H1 (cell line): ENCODE results near the gene SPP1. TPM values are rescaled to one million over a fixed set of nuclear protein-coding genes. Genes with fewer than 3 reads are reported as not detected.

ENCODE experiments used
- KDM1A ChIP-seq: fragments of 200-600, 300-600 bp; sonication (generic); IDR thresholded peaks from 2 replicates; pipeline ENCODE4 v1.7.1; 2016; ENCODE audit warnings: mild to moderate bottlenecking, low read length, borderline replicate concordance
- NANOG ChIP-seq: IDR thresholded peaks from 2 replicates; pipeline ENCODE4 v1.6.1; 2011; ENCODE audit warnings: low read length, low read depth, mild to moderate bottlenecking, inconsistent platforms; ENCODE audit not compliant: insufficient read depth, poor library complexity, severe bottlenecking
- polyA plus RNA-seq, 7 experiments: library from polyadenylated mRNA; depleted of rRNA in 3 of 7; stranded (reverse) in 5 of 7; unstranded in 2 of 7; fragments of >200 nt in 5 of 7; fragments of 200-250 nt in 2 of 7; gene quantifications; 1 replicate in 5 of 7; 2 replicates in 1 of 7; 4 replicates in 1 of 7; pipeline versions ENCODE4 v1.2.1 to v1.2.3, GENCODE V29; 2011 to 2013; ENCODE audit warnings: missing spikeins in 2 of 7, mixed read lengths in 2 of 7
- total RNA-seq: library from RNA; stranded (reverse); fragmentation: NEBNext Ultra II Directional; extraction: Animal tissue kit (Norgen Biotek cat#: 25700); gene quantifications from 2 replicates; pipeline ENCODE4 v1.2.1, GENCODE V29; 2021
- TF ChIP-seq, protein P1 (sequence below): fragments of 300-600 bp; sonication (generic); IDR thresholded peaks from 2 replicates; pipeline ENCODE4 v1.7.1; 2012; ENCODE audit warnings: low read length, moderate library complexity, mild to moderate bottlenecking, inconsistent platforms; ENCODE audit not compliant: insufficient replicate concordance

Gene SPP1
- total and polyA plus RNA-seq, 2 of the 8 experiments (the other 6 are each of a cell fraction or from before 2014, with no cell fraction given): 13.7 to 26.5 TPM

GRCh38 chr4:88008743-88009171 is 33.2 kb downstream of the SPP1 start (continued):
- TF ChIP-seq NANOG (no peak), KDM1A (no peak)
- TF ChIP-seq, protein P1, sequence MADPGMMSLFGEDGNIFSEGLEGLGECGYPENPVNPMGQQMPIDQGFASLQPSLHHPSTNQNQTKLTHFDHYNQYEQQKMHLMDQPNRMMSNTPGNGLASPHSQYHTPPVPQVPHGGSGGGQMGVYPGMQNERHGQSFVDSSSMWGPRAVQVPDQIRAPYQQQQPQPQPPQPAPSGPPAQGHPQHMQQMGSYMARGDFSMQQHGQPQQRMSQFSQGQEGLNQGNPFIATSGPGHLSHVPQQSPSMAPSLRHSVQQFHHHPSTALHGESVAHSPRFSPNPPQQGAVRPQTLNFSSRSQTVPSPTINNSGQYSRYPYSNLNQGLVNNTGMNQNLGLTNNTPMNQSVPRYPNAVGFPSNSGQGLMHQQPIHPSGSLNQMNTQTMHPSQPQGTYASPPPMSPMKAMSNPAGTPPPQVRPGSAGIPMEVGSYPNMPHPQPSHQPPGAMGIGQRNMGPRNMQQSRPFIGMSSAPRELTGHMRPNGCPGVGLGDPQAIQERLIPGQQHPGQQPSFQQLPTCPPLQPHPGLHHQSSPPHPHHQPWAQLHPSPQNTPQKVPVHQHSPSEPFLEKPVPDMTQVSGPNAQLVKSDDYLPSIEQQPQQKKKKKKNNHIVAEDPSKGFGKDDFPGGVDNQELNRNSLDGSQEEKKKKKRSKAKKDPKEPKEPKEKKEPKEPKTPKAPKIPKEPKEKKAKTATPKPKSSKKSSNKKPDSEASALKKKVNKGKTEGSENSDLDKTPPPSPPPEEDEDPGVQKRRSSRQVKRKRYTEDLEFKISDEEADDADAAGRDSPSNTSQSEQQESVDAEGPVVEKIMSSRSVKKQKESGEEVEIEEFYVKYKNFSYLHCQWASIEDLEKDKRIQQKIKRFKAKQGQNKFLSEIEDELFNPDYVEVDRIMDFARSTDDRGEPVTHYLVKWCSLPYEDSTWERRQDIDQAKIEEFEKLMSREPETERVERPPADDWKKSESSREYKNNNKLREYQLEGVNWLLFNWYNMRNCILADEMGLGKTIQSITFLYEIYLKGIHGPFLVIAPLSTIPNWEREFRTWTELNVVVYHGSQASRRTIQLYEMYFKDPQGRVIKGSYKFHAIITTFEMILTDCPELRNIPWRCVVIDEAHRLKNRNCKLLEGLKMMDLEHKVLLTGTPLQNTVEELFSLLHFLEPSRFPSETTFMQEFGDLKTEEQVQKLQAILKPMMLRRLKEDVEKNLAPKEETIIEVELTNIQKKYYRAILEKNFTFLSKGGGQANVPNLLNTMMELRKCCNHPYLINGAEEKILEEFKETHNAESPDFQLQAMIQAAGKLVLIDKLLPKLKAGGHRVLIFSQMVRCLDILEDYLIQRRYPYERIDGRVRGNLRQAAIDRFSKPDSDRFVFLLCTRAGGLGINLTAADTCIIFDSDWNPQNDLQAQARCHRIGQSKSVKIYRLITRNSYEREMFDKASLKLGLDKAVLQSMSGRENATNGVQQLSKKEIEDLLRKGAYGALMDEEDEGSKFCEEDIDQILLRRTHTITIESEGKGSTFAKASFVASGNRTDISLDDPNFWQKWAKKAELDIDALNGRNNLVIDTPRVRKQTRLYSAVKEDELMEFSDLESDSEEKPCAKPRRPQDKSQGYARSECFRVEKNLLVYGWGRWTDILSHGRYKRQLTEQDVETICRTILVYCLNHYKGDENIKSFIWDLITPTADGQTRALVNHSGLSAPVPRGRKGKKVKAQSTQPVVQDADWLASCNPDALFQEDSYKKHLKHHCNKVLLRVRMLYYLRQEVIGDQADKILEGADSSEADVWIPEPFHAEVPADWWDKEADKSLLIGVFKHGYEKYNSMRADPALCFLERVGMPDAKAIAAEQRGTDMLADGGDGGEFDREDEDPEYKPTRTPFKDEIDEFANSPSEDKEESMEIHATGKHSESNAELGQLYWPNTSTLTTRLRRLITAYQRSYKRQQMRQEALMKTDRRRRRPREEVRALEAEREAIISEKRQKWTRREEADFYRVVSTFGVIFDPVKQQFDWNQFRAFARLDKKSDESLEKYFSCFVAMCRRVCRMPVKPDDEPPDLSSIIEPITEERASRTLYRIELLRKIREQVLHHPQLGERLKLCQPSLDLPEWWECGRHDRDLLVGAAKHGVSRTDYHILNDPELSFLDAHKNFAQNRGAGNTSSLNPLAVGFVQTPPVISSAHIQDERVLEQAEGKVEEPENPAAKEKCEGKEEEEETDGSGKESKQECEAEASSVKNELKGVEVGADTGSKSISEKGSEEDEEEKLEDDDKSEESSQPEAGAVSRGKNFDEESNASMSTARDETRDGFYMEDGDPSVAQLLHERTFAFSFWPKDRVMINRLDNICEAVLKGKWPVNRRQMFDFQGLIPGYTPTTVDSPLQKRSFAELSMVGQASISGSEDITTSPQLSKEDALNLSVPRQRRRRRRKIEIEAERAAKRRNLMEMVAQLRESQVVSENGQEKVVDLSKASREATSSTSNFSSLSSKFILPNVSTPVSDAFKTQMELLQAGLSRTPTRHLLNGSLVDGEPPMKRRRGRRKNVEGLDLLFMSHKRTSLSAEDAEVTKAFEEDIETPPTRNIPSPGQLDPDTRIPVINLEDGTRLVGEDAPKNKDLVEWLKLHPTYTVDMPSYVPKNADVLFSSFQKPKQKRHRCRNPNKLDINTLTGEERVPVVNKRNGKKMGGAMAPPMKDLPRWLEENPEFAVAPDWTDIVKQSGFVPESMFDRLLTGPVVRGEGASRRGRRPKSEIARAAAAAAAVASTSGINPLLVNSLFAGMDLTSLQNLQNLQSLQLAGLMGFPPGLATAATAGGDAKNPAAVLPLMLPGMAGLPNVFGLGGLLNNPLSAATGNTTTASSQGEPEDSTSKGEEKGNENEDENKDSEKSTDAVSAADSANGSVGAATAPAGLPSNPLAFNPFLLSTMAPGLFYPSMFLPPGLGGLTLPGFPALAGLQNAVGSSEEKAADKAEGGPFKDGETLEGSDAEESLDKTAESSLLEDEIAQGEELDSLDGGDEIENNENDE: no peak
